Peyer's patch (tissue), 4 donors: Measurements from ENCODE around the gene USP9X.

Experiments used
- CTCF ChIP-seq, 6 experiments: fragments of 450-650 bp in 4 of 6; fragments of 200-600 bp in 2 of 6; sonication (generic) in 1 of 6; IDR thresholded peaks; one replicate each; pipeline ENCODE4 v1.5.1; 2017 to 2019; ENCODE audit warnings: antibody characterized with exemption in 6 of 6, mild to moderate bottlenecking in 3 of 6, moderate library complexity in 1 of 6
- POLR2A ChIP-seq, 2 donors: fragments of 450-650 bp; IDR thresholded peaks; one replicate each; pipeline ENCODE4 v1.5.1; 2017; ENCODE audit warnings: antibody characterized with exemption in 2 of 2, mild to moderate bottlenecking in 2 of 2, moderate library complexity in 2 of 2

GRCh38 chrX:41148553-41148952 lies 63.3 kb downstream of the USP9X start:
- TF ChIP-seq CTCF (IDR thresholded peaks at IDR 0.05) (no peak), POLR2A (IDR thresholded peaks at IDR 0.05) (no peak)
